Measurements from ENCODE around the gene WSB1. TPM values are rescaled to one million over a fixed set of nuclear protein-coding genes. Genes with fewer than 3 reads are reported as not detected.

WSB1 gene
- total and polyA plus RNA-seq, 9 of the 15 experiments (the other 6 are each of a cell fraction or from before 2014, with no cell fraction given) = 22.8 to 229 (median 81.1) TPM

GRCh38 chr17:27360507-27360906, 66.6 kb downstream of the WSB1 start (continued):
- TF ChIP-seq MLLT1 (IDR thresholded peaks at IDR 0.05) = 0 out of 4 replicates have a peak, but pooled peaks of 1 of the 2 experiments have one; percentile 46
- no peak for TF ChIP-seq SRSF1 (IDR thresholded peaks at IDR 0.05; ENCODE audit: low read depth, low read length)
- no peak for TF ChIP-seq ZNF436 (CRISPR knock-in tag; IDR thresholded peaks at IDR 0.05)
- 0 out of 2 replicates have a peak, but pooled peaks have one; percentile 8 for TF ChIP-seq MAFG (tag; conservative IDR thresholded peaks at IDR 0.05)
- TF ChIP-seq CLOCK (CRISPR knock-in tag; IDR thresholded peaks at IDR 0.05; ENCODE audit: borderline replicate concordance) = no peak
- no peak for TF ChIP-seq PRDM10 (IDR thresholded peaks at IDR 0.05; ENCODE audit: partially characterized antibody)
- TF ChIP-seq ZBTB17 (CRISPR knock-in tag; IDR thresholded peaks at IDR 0.05) = no peak
- peak; percentile 22; the same call in 1 of the 2 replicates for TF ChIP-seq TOE1 (IDR thresholded peaks at IDR 0.05; ENCODE audit: borderline replicate concordance)
- no peak for TF ChIP-seq TOE1 (CRISPR knock-in tag; IDR thresholded peaks at IDR 0.05; ENCODE audit: borderline replicate concordance, low read depth)
- TF ChIP-seq ZNF184 (CRISPR knock-in tag; IDR thresholded peaks at IDR 0.05) = no peak
- peak; percentile 59 for TF ChIP-seq CBFA2T3 (IDR thresholded peaks at IDR 0.05)
- TF ChIP-seq SMARCC2 (IDR thresholded peaks at IDR 0.05; ENCODE audit: low read depth) = no peak
- no peak for TF ChIP-seq ATF6 (CRISPR knock-in tag; IDR thresholded peaks at IDR 0.05)
- no peak for TF ChIP-seq CBX8 (IDR thresholded peaks at IDR 0.05; ENCODE audit: borderline replicate concordance, extremely low read depth, low read depth, low read length, poor library complexity, severe bottlenecking)
- no peak for TF ChIP-seq SAFB2 (IDR thresholded peaks at IDR 0.05; ENCODE audit: borderline replicate concordance, low read depth, low read length, severe bottlenecking)
- TF ChIP-seq ETV1 (tag; conservative IDR thresholded peaks at IDR 0.05; ENCODE audit: low read depth) = no peak
- 0 out of 2 replicates have a peak, but pooled peaks have one; percentile 25 for TF ChIP-seq FOSL1 (tag; conservative IDR thresholded peaks at IDR 0.05)
- TF ChIP-seq ZNF239 (CRISPR knock-in tag; IDR thresholded peaks at IDR 0.05) = no peak
- 0 out of 2 replicates have a peak, but pooled peaks have one; percentile 30 for TF ChIP-seq HDAC2 (IDR thresholded peaks at IDR 0.05)
